Measurements from ENCODE around the gene OLFML3.

DNA sequence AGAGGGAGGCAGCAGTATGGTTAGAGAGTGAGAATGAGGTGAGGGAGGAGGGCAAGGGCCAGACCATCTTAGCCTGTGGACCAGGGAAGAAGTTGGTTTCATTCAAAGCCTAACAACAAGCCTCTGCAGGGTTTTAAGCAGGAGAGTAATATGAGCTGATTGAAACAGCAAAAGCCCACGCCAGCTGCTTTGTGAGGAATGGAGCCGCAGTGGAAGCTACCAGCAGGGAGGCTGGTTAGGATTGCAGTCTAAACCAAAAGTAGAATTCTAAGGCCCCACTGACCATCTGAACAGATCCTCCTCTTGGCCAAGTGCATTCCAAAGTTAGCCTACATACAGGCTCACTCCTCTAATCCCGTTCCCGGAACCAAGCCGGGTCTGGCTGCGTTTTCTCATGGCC, 44.8 kb downstream of the OLFML3 start:
- no peak for TF ChIP-seq POLR2A (IDR thresholded peaks at IDR 0.05; ENCODE audit: low read length)
- TF ChIP-seq GATA1 (IDR thresholded peaks at IDR 0.05; ENCODE audit: low read depth, low read length) = no peak
